ENCODE measurements around the gene RBM5.

DNA sequence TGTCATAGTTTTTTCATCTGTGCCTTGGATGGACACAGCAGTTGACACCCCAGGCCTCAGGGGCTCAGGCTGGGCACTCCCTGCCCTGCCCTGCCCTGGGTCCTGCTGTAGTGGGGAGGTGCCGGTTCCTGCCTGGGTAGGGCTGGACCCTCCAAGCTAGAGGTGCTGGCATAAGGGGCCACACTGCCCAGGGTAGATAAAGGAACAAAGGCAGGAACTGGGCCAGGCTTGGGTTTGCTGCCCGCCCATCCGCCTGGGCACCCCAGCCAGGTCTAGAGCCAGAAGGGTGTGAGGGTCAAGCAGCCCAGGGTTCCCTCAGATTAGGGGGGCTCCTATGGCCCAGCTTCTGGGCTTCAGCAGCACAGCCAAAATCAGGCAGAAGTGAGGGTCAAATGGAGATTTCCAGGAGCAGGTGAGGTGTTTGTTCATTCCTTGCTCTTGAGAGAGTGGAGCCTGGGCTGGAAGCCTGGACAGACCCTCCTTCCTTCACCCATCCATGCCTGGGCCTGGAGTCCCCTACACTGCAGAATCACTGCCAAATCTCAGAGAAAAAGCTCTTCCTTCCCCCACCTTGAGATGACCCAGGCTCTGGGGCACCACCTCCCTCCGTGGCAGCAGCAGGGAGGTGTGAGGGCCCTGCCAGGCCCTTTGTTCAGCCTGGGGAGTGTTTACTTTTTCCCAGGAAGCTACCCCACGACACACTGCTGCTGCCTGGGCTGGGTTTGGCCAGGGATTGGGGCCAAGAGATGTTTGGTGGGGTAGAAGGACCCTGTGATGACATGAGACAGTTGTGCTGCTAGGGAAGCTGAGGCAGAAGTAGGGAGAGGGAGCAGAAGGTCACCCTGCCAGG lies 73.5 kb downstream of the RBM5 start:
- TF ChIP-seq ESRRG (CRISPR knock-in tag; IDR thresholded peaks at IDR 0.05) (no peak), PPARA (CRISPR knock-in tag; IDR thresholded peaks at IDR 0.05; ENCODE audit: borderline replicate concordance) (no peak), RARB (CRISPR knock-in tag; IDR thresholded peaks at IDR 0.05) (no peak), ZNF565 (CRISPR knock-in tag; conservative IDR thresholded peaks at IDR 0.05; ENCODE audit: low read depth) (no peak), ZNF8 (CRISPR knock-in tag; IDR thresholded peaks at IDR 0.05) (no peak)
- TF ChIP-seq, protein P1, sequence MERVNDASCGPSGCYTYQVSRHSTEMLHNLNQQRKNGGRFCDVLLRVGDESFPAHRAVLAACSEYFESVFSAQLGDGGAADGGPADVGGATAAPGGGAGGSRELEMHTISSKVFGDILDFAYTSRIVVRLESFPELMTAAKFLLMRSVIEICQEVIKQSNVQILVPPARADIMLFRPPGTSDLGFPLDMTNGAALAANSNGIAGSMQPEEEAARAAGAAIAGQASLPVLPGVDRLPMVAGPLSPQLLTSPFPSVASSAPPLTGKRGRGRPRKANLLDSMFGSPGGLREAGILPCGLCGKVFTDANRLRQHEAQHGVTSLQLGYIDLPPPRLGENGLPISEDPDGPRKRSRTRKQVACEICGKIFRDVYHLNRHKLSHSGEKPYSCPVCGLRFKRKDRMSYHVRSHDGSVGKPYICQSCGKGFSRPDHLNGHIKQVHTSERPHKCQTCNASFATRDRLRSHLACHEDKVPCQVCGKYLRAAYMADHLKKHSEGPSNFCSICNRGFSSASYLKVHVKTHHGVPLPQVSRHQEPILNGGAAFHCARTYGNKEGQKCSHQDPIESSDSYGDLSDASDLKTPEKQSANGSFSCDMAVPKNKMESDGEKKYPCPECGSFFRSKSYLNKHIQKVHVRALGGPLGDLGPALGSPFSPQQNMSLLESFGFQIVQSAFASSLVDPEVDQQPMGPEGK (CRISPR knock-in tag; IDR thresholded peaks at IDR 0.05; ENCODE audit: borderline replicate concordance), result no peak

Measured in SK-N-SH treated with all-trans-retinoic acid at 6 μM for 48 hours (cell line).